B cell (primary cell): Measurements from ENCODE around the gene SPECC1. TPM values are rescaled to one million over a fixed set of nuclear protein-coding genes. Genes with fewer than 3 reads are reported as not detected.

ENCODE experiments used
- ATAC-seq: fragments of 200-7000 bp; cut with Tn5 transposase; one replicate; pipeline ENCODE4 v1.10.0; 2021; ENCODE audit warnings: low read depth, mild to moderate bottlenecking, moderate number of reproducible peaks, moderate library complexity
- CTCF ChIA-PET: fragments of 350-600 bp; sonication (Branson Sonifier 250); formaldehyde crosslinking; loops from one replicate; lab custom pipeline; 2021; ENCODE audit warnings: antibody characterized with exemption, inconsistent platforms; lab: Charles Lee
- POLR2A ChIA-PET: fragments of 350-600 bp; sonication (Branson Sonifier 250); formaldehyde crosslinking; loops from one replicate; lab custom pipeline; 2021; ENCODE audit warnings: antibody characterized with exemption; lab: Charles Lee
- DNase-seq: peaks from one replicate; pipeline ENCODE4 v3.0.0; 2013
- H2AFZ ChIP-seq: 2 replicates; pipeline ENCODE4 v1.6.1; 2012; ENCODE audit warnings: mild to moderate bottlenecking, low read depth, low read length; ENCODE audit not compliant: insufficient read depth, poor library complexity, severe bottlenecking
- H3K27ac ChIP-seq, 2 donors: 1 replicate in 1 of 2; 2 replicates in 1 of 2; pipeline ENCODE4 v1.5.1; 2012 to 2013; ENCODE audit warnings: low read length in 2 of 2, mild to moderate bottlenecking in 2 of 2, moderate library complexity in 1 of 2
- H3K27me3 ChIP-seq, 4 experiments: fragments of 200-600 bp in 1 of 4; sonication (generic) in 1 of 4; replicated peaks in 1 of 4; 1 replicate in 2 of 4; 2 replicates in 2 of 4; pipeline versions ENCODE4 v1.6.1 to v1.7.0; 2013 to 2016; ENCODE audit warnings: low read length in 3 of 4, mild to moderate bottlenecking in 2 of 4, mixed read lengths in 1 of 4, moderate library complexity in 1 of 4; ENCODE audit not compliant: insufficient read depth in 4 of 4, control insufficient read depth in 3 of 4; ENCODE audit errors: control extremely low read depth in 1 of 4
- H3K36me3 ChIP-seq, 2 experiments: replicated peaks in 1 of 2; 1 replicate in 1 of 2; 2 replicates in 1 of 2; pipeline versions ENCODE4 v1.6.1 to v1.7.1; 2013; ENCODE audit warnings: low read length in 1 of 2; ENCODE audit not compliant: insufficient read depth in 2 of 2, control insufficient read depth in 1 of 2; ENCODE audit errors: control extremely low read depth in 1 of 2, extremely low read depth in 1 of 2
- H3K4me1 ChIP-seq, 2 donors: fragments of 200-600 bp in 1 of 2; sonication (generic) in 1 of 2; 1 replicate in 1 of 2; 2 replicates in 1 of 2; pipeline versions ENCODE4 v1.5.1 to v1.6.1; 2013 to 2017; ENCODE audit warnings: low read length in 2 of 2; ENCODE audit not compliant: control insufficient read depth in 2 of 2, insufficient read depth in 2 of 2
- H3K4me2 ChIP-seq: replicated peaks from 2 replicates; pipeline ENCODE3; 2012; ENCODE audit warnings: mild to moderate bottlenecking, low read depth, low read length; ENCODE audit not compliant: poor library complexity, severe bottlenecking
- H3K4me3 ChIP-seq, 5 experiments: fragments of 200-600 bp in 1 of 5; sonication (generic) in 1 of 5; 1 replicate in 3 of 5; 2 replicates in 2 of 5; pipeline versions ENCODE4 v1.5.1 to v1.7.0; 2011 to 2016; ENCODE audit warnings: low read length in 4 of 5, mild to moderate bottlenecking in 4 of 5, low read depth in 2 of 5, control low read depth in 1 of 5, moderate library complexity in 1 of 5; ENCODE audit not compliant: insufficient read depth in 1 of 5; ENCODE audit errors: control extremely low read depth in 1 of 5, extremely low read depth in 1 of 5
- H3K79me2 ChIP-seq: fragments of 200-600 bp; sonication (generic); one replicate; pipeline ENCODE4 v1.6.0; 2016; ENCODE audit warnings: low read length; ENCODE audit not compliant: control insufficient read depth, insufficient read depth
- H3K9ac ChIP-seq: fragments of 200-600 bp; sonication (generic); 2 replicates; pipeline ENCODE4 v1.6.1; 2017; ENCODE audit warnings: mild to moderate bottlenecking, low read length, moderate library complexity
- H3K9me3 ChIP-seq, 3 donors: one replicate each; pipeline versions ENCODE4 v1.6.1 to v1.7.1; 2013; ENCODE audit warnings: low read length in 2 of 3; ENCODE audit not compliant: control insufficient read depth in 2 of 3, insufficient read depth in 1 of 3; ENCODE audit errors: control extremely low read depth in 1 of 3
- H4K20me1 ChIP-seq: 2 replicates; pipeline ENCODE4 v1.6.0; 2012; ENCODE audit warnings: mild to moderate bottlenecking, low read length; ENCODE audit not compliant: insufficient read depth, control insufficient read depth, poor library complexity, severe bottlenecking
- H3K27ac Mint-ChIP-seq: one replicate; pipeline ENCODE4 v1.8.0; 2021; ENCODE audit warnings: mixed read lengths
- H3K27me3 Mint-ChIP-seq: one replicate; pipeline ENCODE4 v1.8.0; 2021; ENCODE audit warnings: mixed read lengths
- H3K4me1 Mint-ChIP-seq: one replicate; pipeline ENCODE4 v1.8.0; 2021; ENCODE audit warnings: mixed read lengths
- H3K4me3 Mint-ChIP-seq: one replicate; pipeline ENCODE4 v1.8.0; 2021; ENCODE audit warnings: mixed read lengths
- H3K9me3 Mint-ChIP-seq: one replicate; pipeline ENCODE4 v1.8.0; 2022; ENCODE audit warnings: mixed read lengths; ENCODE audit not compliant: insufficient read depth
- EZH2 ChIP-seq: IDR thresholded peaks from 2 replicates; pipeline ENCODE4 v1.6.1; 2012; ENCODE audit warnings: borderline replicate concordance, low read depth, mild to moderate bottlenecking, moderate library complexity, low read length; ENCODE audit not compliant: insufficient read depth, poor library complexity, severe bottlenecking
- WGBS: methylation state at CpG from one replicate; pipeline ENCODE4 v1.1.5; 2013; ENCODE audit warnings: missing lambda C conversion rate; ENCODE audit not compliant: insufficient coverage; 5-methylcytosine and 5-hydroxymethylcytosine counted together
- intact Hi-C: fragments of 100-400 bp; cut with micrococcal nuclease; formaldehyde crosslinking; loops from one replicate; pipeline ENCODE4 v1.10.0; 2022
- polyA plus RNA-seq: library from polyadenylated mRNA; depleted of rRNA; stranded (reverse); fragments of >200 nt; gene quantifications from 2 replicates; pipeline ENCODE4 v1.2.3, GENCODE V29; 2012
- total RNA-seq, 2 donors: library from RNA; stranded (reverse); fragments of 120-200 nt in 1 of 2; gene quantifications; 1 replicate in 1 of 2; 2 replicates in 1 of 2; pipeline versions ENCODE4 v1.2.3 to v1.2.4, GENCODE V29; 2013 to 2022
- TF ChIP-seq, protein P1 (sequence below): fragments of 200-600 bp; IDR thresholded peaks from one replicate; pipeline ENCODE4 v1.8.0; 2022; ENCODE audit warnings: antibody characterized with exemption, mild to moderate bottlenecking

The SPECC1 gene
- total and polyA plus RNA-seq, 2 donors (not counting 1 experiment from before 2014, with no cell fraction given), result 4.6 to 7.4 TPM

DNA sequence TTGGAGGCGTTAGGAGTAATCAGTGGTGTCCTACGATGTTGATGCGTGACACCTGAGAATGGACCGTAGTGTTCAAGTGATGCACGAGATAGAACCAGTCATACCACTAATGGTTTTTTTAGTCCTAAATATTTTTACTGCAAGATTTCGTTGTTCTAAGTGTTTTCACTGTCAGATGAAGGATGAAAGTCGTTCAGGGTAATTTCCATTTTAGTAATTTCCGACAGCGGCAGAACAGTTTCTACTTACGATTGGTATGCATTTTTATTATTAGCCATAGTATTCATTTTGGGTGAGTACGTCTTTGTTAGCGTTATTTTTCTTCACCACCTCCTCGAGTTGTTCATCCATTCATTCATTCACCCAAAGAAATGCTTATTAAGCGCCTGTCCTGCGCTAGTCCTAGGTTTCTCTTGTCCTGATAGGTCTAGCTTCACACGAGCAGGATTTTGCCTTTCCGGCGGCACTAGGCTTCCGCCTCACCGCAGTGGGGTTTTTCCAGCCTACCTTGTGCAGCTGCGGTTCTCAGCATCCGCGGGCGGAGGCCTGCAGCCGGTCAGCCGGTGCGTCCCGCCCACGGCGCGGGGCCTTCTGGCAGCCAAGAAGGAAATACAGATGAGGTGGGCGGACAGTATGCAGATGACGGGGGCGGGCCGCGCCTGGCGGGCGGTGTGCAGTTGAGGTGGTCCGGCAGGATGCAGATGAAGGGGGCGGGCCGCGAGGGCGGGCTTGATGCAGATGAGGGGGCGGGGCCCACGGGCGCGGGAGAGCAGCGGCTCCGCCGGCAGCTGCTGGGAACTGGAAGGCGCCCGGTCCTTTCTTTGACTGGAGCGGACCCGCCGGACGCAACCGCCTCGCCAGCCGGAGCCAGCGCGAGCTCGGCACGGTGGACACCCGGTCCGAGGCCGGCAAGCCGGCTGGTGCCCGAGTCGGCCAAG, 146.4 kb downstream of the SPECC1 start:
- Histone ChIP-seq H3K27me3 (no peaks in the 10 kb centered on the region), H2AFZ (peak overlapping the region; percentile 68), H3K4me2 (peak overlapping the region; percentile 98), H3K9ac (peak overlapping the region; percentile 84), H3K79me2 (peaks cover 4% of the 10 kb centered on the region), H3K4me1 (peaks cover 27 to 35% of the 10 kb centered on the region in 2 donors), H3K4me3 (peak overlapping the region; percentile 8 to 77 (median 72)), H4K20me1 (no peaks in the 10 kb centered on the region), H3K9me3 (no peaks in the 10 kb centered on the region), H3K27ac (peak overlapping the region; percentile 56 to 85), H3K36me3 (no peaks in the 10 kb centered on the region)
- Mint-ChIP-seq H3K9me3 (no peaks in the 10 kb centered on the region), H3K27me3 (no peaks in the 10 kb centered on the region), H3K27ac (no peak overlapping the region), H3K4me1 (peaks cover 4% of the 10 kb centered on the region), H3K4me3 (no peak overlapping the region)
- 3% methylated on average over 60 of the region's 69 CpGs for WGBS
- DNase-seq, result peak; percentile 99
- intact Hi-C loops, result loop anchor here (1.0 to 5.0 kb wide), 6 partner anchors 33 to 1059 kb away; partner anchors contain the start of genes ALDH3A2, DHRS7B, SPECC1 and TMEM11
- no peak for TF ChIP-seq EZH2
- TF ChIP-seq, protein P1, sequence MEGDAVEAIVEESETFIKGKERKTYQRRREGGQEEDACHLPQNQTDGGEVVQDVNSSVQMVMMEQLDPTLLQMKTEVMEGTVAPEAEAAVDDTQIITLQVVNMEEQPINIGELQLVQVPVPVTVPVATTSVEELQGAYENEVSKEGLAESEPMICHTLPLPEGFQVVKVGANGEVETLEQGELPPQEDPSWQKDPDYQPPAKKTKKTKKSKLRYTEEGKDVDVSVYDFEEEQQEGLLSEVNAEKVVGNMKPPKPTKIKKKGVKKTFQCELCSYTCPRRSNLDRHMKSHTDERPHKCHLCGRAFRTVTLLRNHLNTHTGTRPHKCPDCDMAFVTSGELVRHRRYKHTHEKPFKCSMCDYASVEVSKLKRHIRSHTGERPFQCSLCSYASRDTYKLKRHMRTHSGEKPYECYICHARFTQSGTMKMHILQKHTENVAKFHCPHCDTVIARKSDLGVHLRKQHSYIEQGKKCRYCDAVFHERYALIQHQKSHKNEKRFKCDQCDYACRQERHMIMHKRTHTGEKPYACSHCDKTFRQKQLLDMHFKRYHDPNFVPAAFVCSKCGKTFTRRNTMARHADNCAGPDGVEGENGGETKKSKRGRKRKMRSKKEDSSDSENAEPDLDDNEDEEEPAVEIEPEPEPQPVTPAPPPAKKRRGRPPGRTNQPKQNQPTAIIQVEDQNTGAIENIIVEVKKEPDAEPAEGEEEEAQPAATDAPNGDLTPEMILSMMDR, result no peak
- ATAC-seq, result peak; percentile 96
- ChIA-PET POLR2A (no interaction called here), CTCF (no interaction called here)
